Epidermal melanocyte (primary cell): Measurements from ENCODE around the gene THPO.

Source experiments
- DNase-seq: peaks from one replicate; pipeline ENCODE4 v3.0.0; 2011; ENCODE audit warnings: low spot score; ENCODE audit not compliant: insufficient read length

THPO gene

GRCh38 chr3:184384856-184385422 is 6.9 kb upstream of the THPO start:
- peak; percentile 7 for DNase-seq

GRCh38 chr3:184384342-184384741 is 6.3 kb upstream of the THPO start:
- peak; percentile 12 for DNase-seq

DNA sequence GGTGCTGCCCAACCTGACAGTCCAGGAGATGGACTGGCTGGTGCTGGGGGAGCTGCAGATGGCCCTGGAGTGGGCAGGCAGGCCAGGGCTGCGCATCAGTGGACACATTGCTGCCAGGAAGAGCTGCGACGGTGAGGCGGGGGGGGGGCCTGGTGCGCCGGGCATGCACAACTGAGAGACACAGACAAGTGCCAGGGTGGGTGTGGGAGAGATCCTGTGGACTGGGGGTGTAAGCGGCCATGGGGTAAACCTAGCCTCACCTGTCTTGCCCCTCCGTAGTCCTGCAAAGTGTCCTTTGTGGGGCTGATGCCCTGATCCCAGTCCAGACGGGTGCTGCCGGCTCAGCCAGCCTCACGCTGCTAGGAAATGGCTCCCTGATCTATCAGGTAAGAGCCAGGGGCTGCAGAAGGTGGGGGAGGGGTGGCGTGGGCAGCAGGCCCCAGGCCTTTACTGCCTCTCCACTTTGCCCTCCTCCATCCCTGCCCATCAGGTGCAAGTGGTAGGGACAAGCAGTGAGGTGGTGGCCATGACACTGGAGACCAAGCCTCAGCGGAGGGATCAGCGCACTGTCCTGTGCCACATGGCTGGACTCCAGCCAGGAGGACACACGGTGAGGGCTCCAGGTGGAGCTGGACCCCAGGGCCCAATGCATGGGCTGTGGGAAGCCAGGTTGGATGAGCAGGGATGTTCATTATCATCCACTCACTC is 5.2 kb upstream of the THPO start:
- DNase-seq = no peak

DNA sequence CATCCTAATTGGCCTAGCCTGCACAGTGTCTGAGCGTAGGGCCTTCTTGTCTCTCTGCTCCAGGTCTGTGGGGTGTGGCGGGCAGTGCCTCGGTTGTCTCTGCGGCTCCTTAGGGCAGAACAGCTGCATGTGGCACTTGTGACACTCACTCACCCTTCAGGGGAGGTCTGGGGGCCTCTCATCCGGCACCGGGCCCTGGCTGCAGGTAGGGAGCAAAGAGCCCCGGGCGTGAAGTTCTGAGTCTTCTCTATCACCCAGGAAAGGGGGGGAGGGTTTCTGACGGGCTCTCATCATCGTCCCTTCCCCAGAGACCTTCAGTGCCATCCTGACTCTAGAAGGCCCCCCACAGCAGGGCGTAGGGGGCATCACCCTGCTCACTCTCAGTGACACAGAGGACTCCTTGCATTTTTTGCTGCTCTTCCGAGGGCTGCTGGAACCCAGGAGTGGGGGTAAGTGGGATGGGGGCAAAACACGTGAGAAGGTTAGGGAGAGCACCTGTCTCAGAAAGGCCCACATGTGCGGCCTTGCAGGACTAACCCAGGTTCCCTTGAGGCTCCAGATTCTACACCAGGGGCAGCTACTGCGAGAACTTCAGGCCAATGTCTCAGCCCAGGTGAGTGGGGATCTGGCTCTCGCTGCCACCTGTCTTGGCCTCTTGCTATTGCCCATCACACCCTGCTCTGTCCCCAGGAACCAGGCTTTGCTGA is 4.5 kb upstream of the THPO start:
- DNase-seq = peak; percentile 11

GRCh38 chr3:184381261-184382224 is 3.5 kb upstream of the THPO start:
- DNase-seq = no peak

DNA sequence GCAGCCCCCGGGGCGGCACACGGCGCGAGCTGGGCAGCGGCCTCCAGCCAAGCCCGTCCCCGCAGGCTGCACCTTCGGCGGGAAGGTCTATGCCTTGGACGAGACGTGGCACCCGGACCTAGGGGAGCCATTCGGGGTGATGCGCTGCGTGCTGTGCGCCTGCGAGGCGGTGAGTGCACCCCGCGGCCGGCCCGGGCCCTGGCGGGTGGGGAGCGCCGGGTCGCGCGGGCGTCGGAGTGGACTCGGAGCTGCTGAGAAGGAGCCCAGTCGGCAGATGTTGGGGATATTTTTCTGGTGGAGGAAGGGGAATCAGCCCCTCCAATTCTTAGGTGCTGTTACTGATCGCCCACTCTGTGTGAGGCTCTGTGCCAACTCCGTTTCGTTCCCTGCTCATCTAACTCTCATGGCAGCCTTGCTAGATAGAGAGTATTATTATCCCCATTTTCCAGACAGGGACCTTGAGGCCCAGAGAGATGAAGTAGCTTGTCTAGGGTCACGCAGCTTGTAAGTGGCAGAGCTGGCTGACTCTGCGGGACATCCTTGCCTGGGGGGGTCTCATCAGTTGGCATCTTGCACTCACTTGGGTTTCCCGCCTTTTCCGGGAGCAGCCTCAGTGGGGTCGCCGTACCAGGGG is 2.7 kb upstream of the THPO start:
- DNase-seq = no peak

- DNase-seq = peak; percentile 70
Observed at GRCh38 chr3:184380185-184380626, 2.2 kb upstream of the THPO start.

GRCh38 chr3:184379358-184380184 is 1.6 kb upstream of the THPO start, which contains the start of gene CHRD:
Gene CHRD, plus strand, starts transcription at chr3:184380054. Its CDS starts 265 bp downstream, at chr3:184380319.
- no peak for DNase-seq

GRCh38 chr3:184378651-184379357 is 797 bp upstream of the THPO start:
- no peak for DNase-seq

GRCh38 chr3:184377374-184377773 is 633 bp downstream of the THPO start:
- no peak for DNase-seq

GRCh38 chr3:184375747-184376461 is 2.1 kb downstream of the THPO start:
- DNase-seq = no peak

- DNase-seq = no peak
Observed at GRCh38 chr3:184373422-184373821, 4.6 kb downstream of the THPO start.

- DNase-seq = no peak
Observed at GRCh38 chr3:184372911-184373310, 5.1 kb downstream of the THPO start.

- DNase-seq = no peak
Observed at GRCh38 chr3:184372296-184372821, 5.6 kb downstream of the THPO start.

GRCh38 chr3:184371570-184372018 is 6.4 kb downstream of the THPO start:
- peak; percentile 90 for DNase-seq

DNA sequence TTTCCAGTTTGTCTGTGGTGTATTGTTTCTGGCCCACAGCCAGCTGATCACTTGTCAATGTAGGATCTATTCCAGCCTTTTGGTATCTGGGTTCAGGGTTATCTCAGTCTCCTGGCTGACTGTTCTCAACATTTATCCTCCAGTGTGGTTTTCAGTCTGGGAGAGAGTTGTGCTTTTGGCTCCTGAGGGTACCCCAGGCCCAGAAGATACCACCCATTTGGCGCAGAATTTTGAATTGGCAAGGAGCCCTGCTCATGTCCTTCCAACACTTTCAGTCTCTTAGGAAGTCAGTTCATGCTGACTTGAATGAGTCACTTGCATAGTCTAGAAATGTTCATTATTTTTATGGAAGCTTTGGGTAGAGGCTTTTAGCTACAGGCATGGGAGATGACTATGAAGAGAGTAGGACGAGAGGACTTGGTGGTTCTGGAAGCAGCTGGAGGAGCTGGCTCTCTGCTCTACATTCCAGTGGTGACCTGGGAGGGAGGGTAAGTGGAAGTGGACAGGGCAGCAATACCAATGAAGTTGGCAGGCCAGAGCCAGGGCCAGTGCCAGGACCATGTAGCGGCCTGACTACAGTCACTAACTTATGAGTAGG is 9.3 kb downstream of the THPO start:
- no peak for DNase-seq

DNA sequence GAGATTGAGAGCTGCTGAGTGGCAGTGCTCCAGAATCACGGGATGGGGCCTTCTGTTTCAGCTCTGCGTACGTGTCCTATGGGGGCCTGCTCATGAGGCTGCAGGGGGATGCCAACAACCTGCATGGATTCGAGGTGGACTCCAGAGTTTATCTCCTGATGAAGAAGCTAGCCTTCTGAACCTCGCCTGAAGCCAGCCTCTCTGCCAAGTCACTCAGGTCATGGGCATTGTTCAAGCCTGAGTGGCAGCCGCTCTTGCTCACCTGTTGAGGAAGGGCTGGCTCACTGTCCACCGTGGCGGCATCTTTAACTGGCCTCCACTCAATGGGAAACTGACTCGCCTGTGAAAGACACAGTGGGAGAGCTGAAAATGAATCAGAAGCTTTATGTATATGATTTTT is 9.9 kb downstream of the THPO start:
- DNase-seq = no peak
